ENCODE data around the gene TCP11. TPM values are rescaled to one million over a fixed set of nuclear protein-coding genes. Genes with fewer than 3 reads are reported as not detected.

Gene TCP11
- total and polyA plus RNA-seq, 2 of the 13 experiments (the other 11 are each of a cell fraction or from before 2014, with no cell fraction given), result 0.04 TPM; not detected in 1

GRCh38 chr6:35146453-35146852, 5.3 kb upstream of the TCP11 start:
- no peak overlapping the region for H3K4me2 ChIP-seq (ENCODE audit: low read depth, low read length)
- intact Hi-C loops (cut with micrococcal nuclease; ENCODE audit: unreplicated experiment), result loop anchor here (1.0 to 10.0 kb wide), 3 partner anchors 59 to 282 kb away; no protein-coding TSS in a partner anchor
- POLR2A ChIA-PET, result interaction anchor here (1.4 kb wide), 1 partner anchor 59 kb away, joined by 4 read pairs; no protein-coding TSS in a partner anchor
- no peak overlapping the region for H3K4me3 ChIP-seq (replicated peaks in 1 of 3; ENCODE audit: insufficient read depth in 1 of 3, low read depth in 2 of 3, low read length in 3 of 3)
- H3K79me2 ChIP-seq (ENCODE audit: insufficient read depth, low read length), result no peaks in the 10 kb centered on the region
- DNase-seq (ENCODE audit: low spot score) (peak; percentile 63), ATAC-seq (peak; percentile 92), FAIRE-seq (peak; percentile 94)
- peaks cover 0 to 19% of the 10 kb centered on the region in 2 experiments; a peak in 3 of 5 replicates for H3K27me3 ChIP-seq (ENCODE audit: control insufficient read depth in 1 of 2, insufficient read depth in 2 of 2, low read length in 2 of 2)
- H3K36me3 ChIP-seq (replicated peaks in 1 of 2; ENCODE audit: control insufficient read depth in 1 of 2, insufficient read depth in 2 of 2, low read length in 2 of 2), result no peaks in the 10 kb centered on the region
- CTCF ChIA-PET (ENCODE audit: low intra/inter-chr PET ratio, low total read pairs), result interaction anchor here (3.4 to 4.4 kb wide), 2 partner anchors 58 to 93 kb away, joined by 61 to 67 read pairs; no protein-coding TSS in a partner anchor
- no peaks in the 10 kb centered on the region for H4K20me1 ChIP-seq (ENCODE audit: insufficient read depth, low read length)
- H3K9me3 ChIP-seq (ENCODE audit: low read length), result no peaks in the 10 kb centered on the region
- H3K4me1 ChIP-seq (ENCODE audit: insufficient read depth, low read length), result peaks cover 19% of the 10 kb centered on the region
- BruUV-seq (replicated peaks), result no TSS peak
- 17% methylated on average over 6 of the region's 6 CpGs for WGBS (ENCODE audit: low lambda C conversion rate)
- in situ Hi-C loops (cut with HindIII; ENCODE audit: extremely low pct_ligation_motif_present, low pct_unique_long_range_greater_than_20kb), result loop anchor here (5.0 kb wide), 2 partner anchors 61 to 96 kb away; no protein-coding TSS in a partner anchor
- no peak overlapping the region for H3K27ac ChIP-seq (ENCODE audit: extremely low read length, insufficient read depth, low read length)
- no peak overlapping the region for H3K9ac ChIP-seq (ENCODE audit: insufficient read depth, low read depth, low read length)
- H2AFZ ChIP-seq (ENCODE audit: low read length), result no peak overlapping the region
- no peak for TF ChIP-seq ZNF878 (CRISPR knock-in tag; IDR thresholded peaks at IDR 0.05)
- no peak for TF ChIP-seq ZNF260 (CRISPR knock-in tag; IDR thresholded peaks at IDR 0.05; ENCODE audit: borderline replicate concordance, low read depth)
- no peak for TF ChIP-seq HMGXB4 (CRISPR knock-in tag; IDR thresholded peaks at IDR 0.05; ENCODE audit: borderline replicate concordance in 1 of 2, low read depth in 1 of 2)
- TF ChIP-seq HMGA1 (CRISPR knock-in tag; conservative IDR thresholded peaks at IDR 0.05), result no peak
- no peak for TF ChIP-seq FLYWCH1 (CRISPR knock-in tag; IDR thresholded peaks at IDR 0.05)
- peak; percentile 36; the same call in 1 of the 2 replicates for TF ChIP-seq ARID5B (CRISPR knock-in tag; IDR thresholded peaks at IDR 0.05)
- no peak for TF ChIP-seq ZNF660 (CRISPR knock-in tag; IDR thresholded peaks at IDR 0.05; ENCODE audit: borderline replicate concordance, low read depth)
- no peak for TF ChIP-seq ZNF766 (CRISPR knock-in tag; IDR thresholded peaks at IDR 0.05; ENCODE audit: borderline replicate concordance)
- no peak for TF ChIP-seq DBP (CRISPR knock-in tag; IDR thresholded peaks at IDR 0.05; ENCODE audit: not compliant biosample characterization)
- no peak for TF ChIP-seq ZBTB33 (CRISPR knock-in tag; IDR thresholded peaks at IDR 0.05)
- no peak for TF ChIP-seq ZNF431 (CRISPR knock-in tag; IDR thresholded peaks at IDR 0.05; ENCODE audit: borderline replicate concordance, low read depth)
- TF ChIP-seq TP53 (CRISPR knock-in tag; conservative IDR thresholded peaks at IDR 0.05), result no peak
- TF ChIP-seq FOXJ3 (CRISPR knock-in tag; IDR thresholded peaks at IDR 0.05; ENCODE audit: borderline replicate concordance), result no peak
- TF ChIP-seq GATAD2A (CRISPR knock-in tag; IDR thresholded peaks at IDR 0.05), result 0 out of 2 replicates have a peak, but pooled peaks have one; percentile 38
- TF ChIP-seq TEAD3 (CRISPR knock-in tag; optimal IDR thresholded peaks at IDR 0.05; ENCODE audit: borderline replicate concordance), result peak; percentile 41

All from HepG2 (cell line).